ENCODE measurements around the gene NRIP1.

NRIP1 gene

DNA sequence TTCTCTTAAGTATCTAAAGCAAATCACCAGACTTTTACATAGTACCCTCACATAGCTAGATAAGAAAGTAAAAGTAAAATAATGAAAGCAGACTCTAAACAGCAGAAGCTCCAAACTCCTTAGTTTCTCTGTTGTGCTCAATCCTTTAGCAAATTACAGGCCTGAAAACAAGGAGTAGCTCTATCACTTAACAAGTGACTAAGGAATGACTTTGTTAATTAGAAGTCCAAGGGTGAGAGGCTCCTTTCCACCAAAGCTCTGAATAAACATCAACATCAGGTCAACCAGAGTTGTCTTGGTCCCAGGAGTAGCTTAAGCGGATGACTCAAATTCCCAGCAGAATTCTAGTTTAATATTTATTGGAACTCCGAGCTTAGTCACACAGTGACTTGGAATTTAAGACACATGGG lies 5.9 kb downstream of the NRIP1 start:
- Histone ChIP-seq H3K9me3 (ENCODE audit: control insufficient read depth, insufficient read depth, low read length) (no peaks in the 10 kb centered on the region), H3K79me2 (ENCODE audit: control insufficient read depth, low read length) (no peaks in the 10 kb centered on the region), H3F3A (ENCODE audit: control insufficient read depth, insufficient read depth) (no peaks in the 10 kb centered on the region), H3K27ac (ENCODE audit: low read depth, low read length) (no peak overlapping the region), H3K4me1 (ENCODE audit: control insufficient read depth, low read length) (no peaks in the 10 kb centered on the region), H3K36me3 (ENCODE audit: control insufficient read depth, low read length) (no peaks in the 10 kb centered on the region), H3K27me3 (ENCODE audit: control insufficient read depth, low read length) (peaks cover 50% of the 10 kb centered on the region), H3K9me2 (replicated peaks; ENCODE audit: control insufficient read depth, low read length) (no peaks in the 10 kb centered on the region), H3K4me2 (ENCODE audit: low read length) (no peak overlapping the region), H4K20me1 (ENCODE audit: control insufficient read depth, insufficient read depth, low read depth, low read length) (no peaks in the 10 kb centered on the region), H3K4me3 (ENCODE audit: low read length) (no peak overlapping the region)
- TF ChIP-seq, protein P1, sequence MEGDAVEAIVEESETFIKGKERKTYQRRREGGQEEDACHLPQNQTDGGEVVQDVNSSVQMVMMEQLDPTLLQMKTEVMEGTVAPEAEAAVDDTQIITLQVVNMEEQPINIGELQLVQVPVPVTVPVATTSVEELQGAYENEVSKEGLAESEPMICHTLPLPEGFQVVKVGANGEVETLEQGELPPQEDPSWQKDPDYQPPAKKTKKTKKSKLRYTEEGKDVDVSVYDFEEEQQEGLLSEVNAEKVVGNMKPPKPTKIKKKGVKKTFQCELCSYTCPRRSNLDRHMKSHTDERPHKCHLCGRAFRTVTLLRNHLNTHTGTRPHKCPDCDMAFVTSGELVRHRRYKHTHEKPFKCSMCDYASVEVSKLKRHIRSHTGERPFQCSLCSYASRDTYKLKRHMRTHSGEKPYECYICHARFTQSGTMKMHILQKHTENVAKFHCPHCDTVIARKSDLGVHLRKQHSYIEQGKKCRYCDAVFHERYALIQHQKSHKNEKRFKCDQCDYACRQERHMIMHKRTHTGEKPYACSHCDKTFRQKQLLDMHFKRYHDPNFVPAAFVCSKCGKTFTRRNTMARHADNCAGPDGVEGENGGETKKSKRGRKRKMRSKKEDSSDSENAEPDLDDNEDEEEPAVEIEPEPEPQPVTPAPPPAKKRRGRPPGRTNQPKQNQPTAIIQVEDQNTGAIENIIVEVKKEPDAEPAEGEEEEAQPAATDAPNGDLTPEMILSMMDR (IDR thresholded peaks at IDR 0.05; ENCODE audit: low read depth, low read length, poor library complexity, severe bottlenecking): no peak
- TF ChIP-seq EZH2phosphoT487 (IDR thresholded peaks at IDR 0.05; ENCODE audit: borderline replicate concordance, low read length): no peak

DNA sequence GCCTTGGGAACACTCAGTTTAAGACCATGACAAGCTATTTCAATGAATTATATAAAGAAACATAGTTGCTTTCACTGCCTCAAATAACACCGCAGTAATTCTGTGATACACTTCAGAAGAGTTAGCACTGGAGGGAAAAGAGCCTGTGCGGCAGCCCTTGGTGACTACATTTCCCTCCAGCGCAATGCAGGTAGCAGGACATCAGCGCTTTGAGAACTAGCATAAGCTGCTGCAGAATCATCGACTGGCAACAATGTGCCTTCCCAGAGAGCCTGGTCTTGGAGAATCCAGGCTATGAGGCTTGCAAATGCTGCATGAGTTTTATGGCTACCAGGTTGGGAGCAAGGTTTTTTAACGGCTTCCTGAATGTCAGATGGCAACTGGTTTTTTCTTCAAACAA lies 7.5 kb downstream of the NRIP1 start:
- Histone ChIP-seq H3K27ac (ENCODE audit: low read depth, low read length) (no peak overlapping the region), H3K27me3 (ENCODE audit: control insufficient read depth, low read length) (peaks cover 38% of the 10 kb centered on the region), H3K4me3 (ENCODE audit: low read length) (no peak overlapping the region), H3K79me2 (ENCODE audit: control insufficient read depth, low read length) (no peaks in the 10 kb centered on the region), H3K4me2 (ENCODE audit: low read length) (no peak overlapping the region), H3K4me1 (ENCODE audit: control insufficient read depth, low read length) (no peaks in the 10 kb centered on the region), H4K20me1 (ENCODE audit: control insufficient read depth, insufficient read depth, low read depth, low read length) (no peaks in the 10 kb centered on the region), H3K36me3 (ENCODE audit: control insufficient read depth, low read length) (no peaks in the 10 kb centered on the region), H3K9me2 (replicated peaks; ENCODE audit: control insufficient read depth, low read length) (no peaks in the 10 kb centered on the region), H3K9me3 (ENCODE audit: control insufficient read depth, insufficient read depth, low read length) (no peaks in the 10 kb centered on the region), H3F3A (ENCODE audit: control insufficient read depth, insufficient read depth) (no peaks in the 10 kb centered on the region)
- no peak for TF ChIP-seq EZH2phosphoT487 (IDR thresholded peaks at IDR 0.05; ENCODE audit: borderline replicate concordance, low read length)
- TF ChIP-seq, protein P1 (IDR thresholded peaks at IDR 0.05; ENCODE audit: low read depth, low read length, poor library complexity, severe bottlenecking): no peak

DNA sequence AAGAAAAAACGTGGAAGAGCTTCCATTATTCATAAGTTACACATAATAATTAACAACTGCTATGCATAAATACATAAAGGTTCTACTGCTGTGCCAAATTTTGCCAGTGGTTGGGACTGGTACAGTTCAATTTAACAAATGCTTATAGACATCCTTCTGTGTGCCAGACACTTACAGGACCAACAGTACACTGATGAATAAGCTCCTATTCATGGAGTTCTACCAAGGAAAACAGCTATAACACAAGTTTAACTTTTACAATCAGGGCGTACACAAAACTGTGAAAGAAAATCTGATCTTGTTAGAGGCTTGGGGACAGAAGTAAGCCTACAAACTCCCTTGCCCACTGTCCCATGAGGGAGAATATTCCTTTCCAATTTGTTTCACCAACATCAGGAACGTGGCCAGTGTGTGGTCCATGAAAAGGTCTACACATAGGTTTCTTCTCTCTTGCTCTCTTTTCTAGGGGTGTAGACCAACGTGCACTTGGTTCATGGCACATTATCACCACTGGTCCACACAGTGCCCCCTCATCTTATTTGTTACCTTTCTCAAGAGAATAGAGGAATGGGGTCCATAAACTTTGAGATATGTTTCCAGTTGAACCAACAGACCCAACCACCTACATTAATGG lies 10.1 kb downstream of the NRIP1 start:
- H3K4me3 ChIP-seq (ENCODE audit: low read length): no peak overlapping the region
- H3K9me3 ChIP-seq (ENCODE audit: control insufficient read depth, insufficient read depth, low read length): no peaks in the 10 kb centered on the region
- no peaks in the 10 kb centered on the region for H3K79me2 ChIP-seq (ENCODE audit: control insufficient read depth, low read length)
- H3K36me3 ChIP-seq (ENCODE audit: control insufficient read depth, low read length): no peaks in the 10 kb centered on the region
- no peaks in the 10 kb centered on the region for H3K9me2 ChIP-seq (replicated peaks; ENCODE audit: control insufficient read depth, low read length)
- H3F3A ChIP-seq (ENCODE audit: control insufficient read depth, insufficient read depth): no peaks in the 10 kb centered on the region
- no peak overlapping the region for H3K27ac ChIP-seq (ENCODE audit: low read depth, low read length)
- TF ChIP-seq, protein P1 (IDR thresholded peaks at IDR 0.05; ENCODE audit: low read depth, low read length, poor library complexity, severe bottlenecking): no peak
- TF ChIP-seq EZH2phosphoT487 (IDR thresholded peaks at IDR 0.05; ENCODE audit: borderline replicate concordance, low read length): no peak
- H4K20me1 ChIP-seq (ENCODE audit: control insufficient read depth, insufficient read depth, low read depth, low read length): no peaks in the 10 kb centered on the region
- no peaks in the 10 kb centered on the region for H3K4me1 ChIP-seq (ENCODE audit: control insufficient read depth, low read length)
- peaks cover 28% of the 10 kb centered on the region for H3K27me3 ChIP-seq (ENCODE audit: control insufficient read depth, low read length)
- no peak overlapping the region for H3K4me2 ChIP-seq (ENCODE audit: low read length)

Data from DOHH2 (cell line).